IMR-90 (cell line): ENCODE data around the gene PARD3. TPM values are rescaled to one million over a fixed set of nuclear protein-coding genes. Genes with fewer than 3 reads are reported as not detected.

Source experiments
- ATAC-seq: fragments of 200-7000 bp; cut with Tn5 transposase; 2 replicates; pipeline ENCODE4 v1.9.1; 2020; ENCODE audit warnings: low read depth, mild to moderate bottlenecking, moderate library complexity
- BruUV-seq: library from RNA; stranded (reverse); fragments of 400-500 nt; replicated peaks from 2 replicates; lab custom pipeline; 2021; lab: Mats Ljungman, UMichigan
- CTCF ChIA-PET: fragments of 300-600 bp; formaldehyde crosslinking; extraction: SDS; loops from one replicate; lab custom pipeline; 2021; ENCODE audit warnings: antibody characterized with exemption; lab: Yijun Ruan, JAX
- POLR2A ChIA-PET: fragments of 300-600 bp; sonication (Branson Sonifier 250); formaldehyde crosslinking; loops from one replicate; lab custom pipeline; 2022; ENCODE audit warnings: antibody characterized with exemption; ENCODE audit not compliant: unreplicated experiment; lab: Charles Lee
- DNase-seq: peaks from one replicate; pipeline ENCODE4 v3.0.0; 2013
- H2AFZ ChIP-seq: replicated peaks from 2 replicates; pipeline ENCODE3; 2013; ENCODE audit warnings: low read length, mild to moderate bottlenecking; ENCODE audit not compliant: poor library complexity
- H2AK5ac ChIP-seq: 2 replicates; pipeline ENCODE4 v1.6.1; 2013; ENCODE audit warnings: low read depth, low read length, inconsistent platforms
- H2AK9ac ChIP-seq: replicated peaks from 2 replicates; pipeline ENCODE3; 2013; ENCODE audit warnings: mild to moderate bottlenecking, low read depth, low read length, moderate library complexity; ENCODE audit not compliant: poor library complexity
- H2BK120ac ChIP-seq: 2 replicates; pipeline ENCODE4 v1.6.1; 2013; ENCODE audit warnings: low read depth, low read length, inconsistent platforms
- H2BK15ac ChIP-seq: 3 replicates; pipeline ENCODE4 v1.6.1; 2013; ENCODE audit warnings: low read depth, low read length, inconsistent platforms
- H2BK20ac ChIP-seq: 2 replicates; pipeline ENCODE4 v1.6.1; 2013; ENCODE audit warnings: low read depth, mild to moderate bottlenecking, inconsistent platforms, low read length, moderate library complexity
- H2BK5ac ChIP-seq: 2 replicates; pipeline ENCODE4 v1.6.1; 2013; ENCODE audit warnings: mild to moderate bottlenecking, low read depth, low read length, inconsistent platforms; ENCODE audit not compliant: poor library complexity, severe bottlenecking
- H3K14ac ChIP-seq: replicated peaks from 2 replicates; pipeline ENCODE4 v1.6.1; 2013; ENCODE audit warnings: low read depth, low read length, inconsistent platforms
- H3K18ac ChIP-seq: 2 replicates; pipeline ENCODE4 v1.6.1; 2013; ENCODE audit warnings: low read depth, low read length, control low read depth
- H3K23ac ChIP-seq: 2 replicates; pipeline ENCODE4 v1.6.1; 2013; ENCODE audit warnings: low read depth, low read length, inconsistent platforms
- H3K27ac ChIP-seq: 2 replicates; pipeline ENCODE4 v1.5.1; 2013; ENCODE audit warnings: mild to moderate bottlenecking, control low read depth, low read length; ENCODE audit not compliant: insufficient read depth
- H3K27me3 ChIP-seq: 2 replicates; pipeline ENCODE4 v1.6.1; 2013; ENCODE audit warnings: low read length; ENCODE audit not compliant: control insufficient read depth, insufficient read depth
- H3K36me3 ChIP-seq: 2 replicates; pipeline ENCODE4 v1.6.1; 2013; ENCODE audit warnings: low read length, mixed read lengths; ENCODE audit not compliant: control insufficient read depth, insufficient read depth
- H3K4ac ChIP-seq: 2 replicates; pipeline ENCODE4 v1.6.1; 2013; ENCODE audit warnings: low read depth, low read length, inconsistent platforms
- H3K4me1 ChIP-seq: 2 replicates; pipeline ENCODE4 v1.6.1; 2013; ENCODE audit warnings: low read length, mixed read lengths; ENCODE audit not compliant: control insufficient read depth, insufficient read depth
- H3K4me2 ChIP-seq: 2 replicates; pipeline ENCODE4 v1.6.1; 2013; ENCODE audit warnings: low read depth, mild to moderate bottlenecking, control low read depth, low read length, moderate library complexity
- H3K4me3 ChIP-seq: 2 replicates; pipeline ENCODE4 v1.5.1; 2013; ENCODE audit warnings: low read depth, mild to moderate bottlenecking, control low read depth, low read length, moderate library complexity; ENCODE audit not compliant: insufficient read depth
- H3K56ac ChIP-seq: 2 replicates; pipeline ENCODE4 v1.6.1; 2013; ENCODE audit warnings: low read length, inconsistent platforms; ENCODE audit not compliant: insufficient read depth; ENCODE audit errors: extremely low read depth
- H3K79me1 ChIP-seq, 2 experiments: 2 replicates each; pipeline ENCODE4 v1.6.1; 2013; ENCODE audit warnings: low read length in 2 of 2, inconsistent platforms in 1 of 2, low read depth in 1 of 2
- H3K9ac ChIP-seq: 2 replicates; pipeline ENCODE4 v1.6.1; 2013; ENCODE audit warnings: low read depth, low read length, control low read depth
- H3K9me1 ChIP-seq: 2 replicates; pipeline ENCODE4 v1.6.1; 2013; ENCODE audit warnings: low read length, inconsistent platforms; ENCODE audit not compliant: insufficient read depth
- H3K9me3 ChIP-seq: 2 replicates; pipeline ENCODE4 v1.6.1; 2013; ENCODE audit warnings: low read length; ENCODE audit not compliant: control insufficient read depth, insufficient read depth
- H4K20me1 ChIP-seq: 2 replicates; pipeline ENCODE4 v1.6.1; 2013; ENCODE audit warnings: low read length, inconsistent platforms; ENCODE audit not compliant: insufficient read depth
- H4K5ac ChIP-seq: 2 replicates; pipeline ENCODE4 v1.6.1; 2013; ENCODE audit warnings: mild to moderate bottlenecking, low read depth, low read length, control low read depth
- H4K8ac ChIP-seq, 2 experiments: 2 replicates each; pipeline ENCODE4 v1.6.1; 2013; ENCODE audit warnings: low read depth in 2 of 2, low read length in 2 of 2, control low read depth in 1 of 2, inconsistent platforms in 1 of 2
- H4K91ac ChIP-seq: 2 replicates; pipeline ENCODE4 v1.6.1; 2013; ENCODE audit warnings: low read depth, low read length, inconsistent platforms; ENCODE audit not compliant: insufficient read depth
- BHLHE40 ChIP-seq: fragments of 150-350 bp; IDR thresholded peaks from 2 replicates; pipeline ENCODE4 v1.6.1; 2016; ENCODE audit warnings: mild to moderate bottlenecking, low read depth, low read length
- CEBPB ChIP-seq: IDR thresholded peaks from 2 replicates; pipeline ENCODE4 v1.6.1; 2012; ENCODE audit warnings: low read depth, low read length, improper control_type of control experiment
- CHD1 ChIP-seq: IDR thresholded peaks from 2 replicates; pipeline ENCODE4 v1.6.1; 2012; ENCODE audit warnings: low read depth, low read length, improper control_type of control experiment
- FOS ChIP-seq: fragments of 150-350 bp; IDR thresholded peaks from 2 replicates; pipeline ENCODE4 v1.6.1; 2016; ENCODE audit warnings: low read depth, low read length
- MAFK ChIP-seq: IDR thresholded peaks from 2 replicates; pipeline ENCODE4 v1.6.1; 2012; ENCODE audit warnings: low read depth, low read length, improper control_type of control experiment
- MAZ ChIP-seq: IDR thresholded peaks from 2 replicates; pipeline ENCODE4 v1.6.1; 2012; ENCODE audit warnings: low read depth, mild to moderate bottlenecking, low read length, improper control_type of control experiment, moderate library complexity, borderline replicate concordance
- MXI1 ChIP-seq: IDR thresholded peaks from 2 replicates; pipeline ENCODE4 v1.6.1; 2012; ENCODE audit warnings: low read depth, mild to moderate bottlenecking, low read length, moderate library complexity, borderline replicate concordance
- NFE2L2 ChIP-seq: fragments of 150-350 bp; IDR thresholded peaks from 2 replicates; pipeline ENCODE4 v1.6.1; 2016; ENCODE audit warnings: low read depth, mild to moderate bottlenecking, low read length
- POLR2A ChIP-seq: IDR thresholded peaks from 2 replicates; pipeline ENCODE4 v1.6.1; 2012; ENCODE audit warnings: mild to moderate bottlenecking, low read depth, low read length
- RAD21 ChIP-seq: IDR thresholded peaks from 2 replicates; pipeline ENCODE4 v1.6.1; 2012; ENCODE audit warnings: low read length, improper control_type of control experiment
- RCOR1 ChIP-seq: IDR thresholded peaks from 2 replicates; pipeline ENCODE4 v1.6.1; 2012; ENCODE audit warnings: mild to moderate bottlenecking, low read length, improper control_type of control experiment; ENCODE audit not compliant: insufficient replicate concordance
- RFX5 ChIP-seq: IDR thresholded peaks from 2 replicates; pipeline ENCODE4 v1.8.0; 2012; ENCODE audit warnings: low read depth, mild to moderate bottlenecking, low read length, moderate library complexity
- SMC3 ChIP-seq: fragments of 150-350 bp; IDR thresholded peaks from 2 replicates; pipeline ENCODE4 v1.6.1; 2016; ENCODE audit warnings: low read depth, mild to moderate bottlenecking, antibody characterized with exemption, low read length, moderate library complexity
- USF2 ChIP-seq: fragments of 150-350 bp; IDR thresholded peaks from 2 replicates; pipeline ENCODE4 v1.6.1; 2017; ENCODE audit warnings: mild to moderate bottlenecking, antibody characterized with exemption, low read length, low read depth
- WGBS, 2 experiments: methylation state at CpG; one replicate each; pipeline versions ENCODE4 v1.1.5 to v1.1.7; 2013; ENCODE audit warnings: missing lambda C conversion rate in 2 of 2; ENCODE audit not compliant: insufficient read length in 1 of 2; ENCODE audit errors: extremely low coverage in 2 of 2; 5-methylcytosine and 5-hydroxymethylcytosine counted together
- dilution Hi-C: fragments of 300-500 bp; cut with HindIII; formaldehyde crosslinking; loops from one replicate; pipeline ENCODE4 v1.14.3; 2018; ENCODE audit warnings: low sequenced_read_pairs; ENCODE audit not compliant: unreplicated experiment
- in situ Hi-C: fragments of 300-500 bp; cut with MboI; formaldehyde crosslinking; loops from 3 replicates; pipeline ENCODE4 v1.14.3; 2019; ENCODE audit warnings: low sequenced_read_pairs, inconsistent platforms, mixed read lengths
- intact Hi-C: fragments of 100-400 bp; cut with micrococcal nuclease; formaldehyde crosslinking; loops from 2 replicates; pipeline ENCODE4 v1.10.0; 2022
- polyA plus RNA-seq, 3 experiments: library from polyadenylated mRNA; depleted of rRNA; stranded (reverse); fragments of >200 nt; gene quantifications; 2 replicates each; pipeline ENCODE4 v1.2.3, GENCODE V29; 2012; ENCODE audit warnings: low replicate concordance in 1 of 3
- total RNA-seq: library from RNA; depleted of rRNA; stranded (reverse); fragments of >200 nt; gene quantifications from 2 replicates; pipeline ENCODE4 v1.2.3, GENCODE V29; 2012
- TF ChIP-seq, protein P1 (sequence below): fragments of 150-350 bp; IDR thresholded peaks from 2 replicates; pipeline ENCODE4 v1.6.1; 2016; ENCODE audit warnings: low read depth, mild to moderate bottlenecking, low read length, moderate library complexity, borderline replicate concordance

Gene PARD3
- total and polyA plus RNA-seq, 2 of the 4 experiments (the other 2 are of a cell fraction), result 14.6 to 37.5 TPM

GRCh38 chr10:34319197-34319846 lies 495.8 kb downstream of the PARD3 start:
- peak overlapping the region; percentile 12 for H2BK5ac ChIP-seq
- H4K5ac ChIP-seq, result no peak overlapping the region
- WGBS, 2 experiments, result no CpG with 5 or more reads among the region's 6 CpGs
- no peaks in the 10 kb centered on the region for H3K9me3 ChIP-seq
- peak; percentile 97 for DNase-seq
- no peak overlapping the region for H3K9ac ChIP-seq
- peak overlapping the region; percentile 80 for H3K27ac ChIP-seq
- dilution Hi-C loops (no loop called here), in situ Hi-C loops (no loop called here), intact Hi-C loops (loop anchor here (1.0 kb wide), 1 partner anchor 319 kb away; no protein-coding TSS in a partner anchor)
- H3K27me3 ChIP-seq, result no peaks in the 10 kb centered on the region
- BruUV-seq, result no TSS peak
- H3K23ac ChIP-seq, result no peak overlapping the region
- no peak overlapping the region for H2AFZ ChIP-seq
- H2BK120ac ChIP-seq, result peak overlapping the region; percentile 17; the same call in 1 of the 2 replicates
- peak overlapping the region; percentile 11 for H2BK20ac ChIP-seq
- peaks cover 4% of the 10 kb centered on the region; the same call in 1 of the 2 replicates for H3K9me1 ChIP-seq
- peak overlapping the region; percentile 73 for H2AK5ac ChIP-seq
- ChIA-PET POLR2A (no interaction called here), CTCF (interaction anchor here (0.5 to 1.3 kb wide), 4 partner anchors 9 to 1013 kb away, joined by 3 to 6 read pairs (median 4); no protein-coding TSS in a partner anchor)
- peak; percentile 94 for ATAC-seq
- H2BK15ac ChIP-seq, result no peak overlapping the region
- H4K91ac ChIP-seq, result no peak overlapping the region; the same call in 1 of the 2 replicates
- peaks cover 2% of the 10 kb centered on the region; the same call in 1 of the 2 replicates for H3K36me3 ChIP-seq
- H4K20me1 ChIP-seq, result peaks cover 3% of the 10 kb centered on the region; the same call in 1 of the 2 replicates
- no peak overlapping the region; the same call in 1 of the 2 replicates for H3K18ac ChIP-seq
- no peak overlapping the region for H3K14ac ChIP-seq
- peak overlapping the region; percentile 16; the same call in 1 of the 2 replicates for H3K4me2 ChIP-seq
- no peak overlapping the region for H3K56ac ChIP-seq
- H3K4ac ChIP-seq, result peak overlapping the region; percentile 14; the same call in 1 of the 2 replicates
- no peaks in the 10 kb centered on the region for H3K79me1 ChIP-seq
- peaks cover 10% of the 10 kb centered on the region; the same call in 1 of the 2 replicates for H3K4me1 ChIP-seq
- H4K8ac ChIP-seq, result peak overlapping the region in 1 of 2 experiments; percentile 25; a peak in 1 of 4 replicates
- no peak overlapping the region for H3K4me3 ChIP-seq
- H2AK9ac ChIP-seq, result no peak overlapping the region
- TF ChIP-seq CEBPB (peak; percentile 98), MXI1 (no peak), USF2 (no peak), MAFK (no peak), RCOR1 (no peak), FOS (peak; percentile 47; the same call in 1 of the 2 replicates), SMC3 (no peak), CHD1 (no peak), BHLHE40 (peak; percentile 64), MAZ (no peak), NFE2L2 (no peak), RFX5 (no peak), RAD21 (peak; percentile 26; the same call in 1 of the 2 replicates), POLR2A (no peak)
- TF ChIP-seq, protein P1, sequence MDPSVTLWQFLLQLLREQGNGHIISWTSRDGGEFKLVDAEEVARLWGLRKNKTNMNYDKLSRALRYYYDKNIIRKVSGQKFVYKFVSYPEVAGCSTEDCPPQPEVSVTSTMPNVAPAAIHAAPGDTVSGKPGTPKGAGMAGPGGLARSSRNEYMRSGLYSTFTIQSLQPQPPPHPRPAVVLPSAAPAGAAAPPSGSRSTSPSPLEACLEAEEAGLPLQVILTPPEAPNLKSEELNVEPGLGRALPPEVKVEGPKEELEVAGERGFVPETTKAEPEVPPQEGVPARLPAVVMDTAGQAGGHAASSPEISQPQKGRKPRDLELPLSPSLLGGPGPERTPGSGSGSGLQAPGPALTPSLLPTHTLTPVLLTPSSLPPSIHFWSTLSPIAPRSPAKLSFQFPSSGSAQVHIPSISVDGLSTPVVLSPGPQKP, result no peak
